Lower leg skin (tissue), 3 donors: ENCODE measurements around the gene AUTS2.

Source experiments
- POLR2A ChIP-seq, 2 donors: fragments of 450-650 bp; IDR thresholded peaks; one replicate each; pipeline ENCODE4 v1.6.1; 2016 to 2017; ENCODE audit warnings: antibody characterized with exemption in 2 of 2, mild to moderate bottlenecking in 1 of 2, moderate library complexity in 1 of 2
- TF ChIP-seq, protein P1 (sequence below), 3 donors: fragments of 450-650 bp; IDR thresholded peaks; one replicate each; pipeline ENCODE4 v1.5.1; 2016; ENCODE audit warnings: antibody characterized with exemption in 3 of 3, mild to moderate bottlenecking in 3 of 3, moderate library complexity in 2 of 3

DNA sequence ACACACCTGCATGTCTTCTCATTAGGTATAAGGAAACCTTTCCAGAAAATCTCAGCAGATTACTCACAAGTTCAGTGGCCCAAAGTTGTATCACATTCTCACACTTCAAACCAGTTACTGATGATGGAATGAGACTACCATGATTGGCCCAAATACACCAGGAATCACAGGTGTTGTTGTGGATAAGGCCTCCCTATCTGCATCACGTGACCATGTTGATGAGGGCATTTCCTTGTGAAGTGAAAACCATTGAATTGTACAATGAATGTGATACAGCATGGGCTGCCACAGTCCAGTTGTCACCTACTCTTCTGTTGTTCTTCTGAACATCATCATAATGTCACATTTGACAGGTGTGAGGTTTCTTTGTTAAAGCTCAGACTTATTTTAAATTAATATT lies 431.7 kb downstream of the AUTS2 start:
- TF ChIP-seq, protein P1, sequence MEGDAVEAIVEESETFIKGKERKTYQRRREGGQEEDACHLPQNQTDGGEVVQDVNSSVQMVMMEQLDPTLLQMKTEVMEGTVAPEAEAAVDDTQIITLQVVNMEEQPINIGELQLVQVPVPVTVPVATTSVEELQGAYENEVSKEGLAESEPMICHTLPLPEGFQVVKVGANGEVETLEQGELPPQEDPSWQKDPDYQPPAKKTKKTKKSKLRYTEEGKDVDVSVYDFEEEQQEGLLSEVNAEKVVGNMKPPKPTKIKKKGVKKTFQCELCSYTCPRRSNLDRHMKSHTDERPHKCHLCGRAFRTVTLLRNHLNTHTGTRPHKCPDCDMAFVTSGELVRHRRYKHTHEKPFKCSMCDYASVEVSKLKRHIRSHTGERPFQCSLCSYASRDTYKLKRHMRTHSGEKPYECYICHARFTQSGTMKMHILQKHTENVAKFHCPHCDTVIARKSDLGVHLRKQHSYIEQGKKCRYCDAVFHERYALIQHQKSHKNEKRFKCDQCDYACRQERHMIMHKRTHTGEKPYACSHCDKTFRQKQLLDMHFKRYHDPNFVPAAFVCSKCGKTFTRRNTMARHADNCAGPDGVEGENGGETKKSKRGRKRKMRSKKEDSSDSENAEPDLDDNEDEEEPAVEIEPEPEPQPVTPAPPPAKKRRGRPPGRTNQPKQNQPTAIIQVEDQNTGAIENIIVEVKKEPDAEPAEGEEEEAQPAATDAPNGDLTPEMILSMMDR (IDR thresholded peaks at IDR 0.05) = no peak
- no peak for TF ChIP-seq POLR2A (IDR thresholded peaks at IDR 0.05)
